ENCODE data around the gene TMPRSS4. TPM values are rescaled to one million over a fixed set of nuclear protein-coding genes. Genes with fewer than 3 reads are reported as not detected.

The TMPRSS4 gene
- total and polyA plus RNA-seq, 9 of the 15 experiments (the other 6 are each of a cell fraction or from before 2014, with no cell fraction given) = 4.0 to 10.0 (median 5.6) TPM

- FAIRE-seq = no peak
- ChIA-PET CTCF (ENCODE audit: low intra/inter-chr PET ratio) (no interaction called here), POLR2A (interaction anchor here (0.7 to 1.3 kb wide), 3 partner anchors 10 to 111 kb away, joined by 3 to 6 read pairs (median 4); no protein-coding TSS in a partner anchor)
- H3K79me2 ChIP-seq (ENCODE audit: control insufficient read depth, insufficient read depth, low read length) = no peaks in the 10 kb centered on the region
- H4K20me1 ChIP-seq (replicated peaks; ENCODE audit: control insufficient read depth, insufficient read depth, low read length) = no peaks in the 10 kb centered on the region
- H3K4me1 ChIP-seq (replicated peaks in 1 of 2; ENCODE audit: control insufficient read depth in 2 of 2, insufficient read depth in 2 of 2, low read length in 2 of 2) = peaks cover 0 to 9% of the 10 kb centered on the region in 2 experiments; a peak in 3 of 5 replicates
- intact Hi-C loops (cut with micrococcal nuclease) = no loop called here
- 17% methylated on average over 5 of the region's 5 CpGs for WGBS (ENCODE audit: insufficient coverage, low coverage, missing lambda C conversion rate)
- H3K9ac ChIP-seq (ENCODE audit: insufficient read depth in 1 of 2, low read depth in 2 of 2, low read length in 2 of 2) = no peak overlapping the region; a peak in 1 of 4 replicates
- H3K9me1 ChIP-seq (ENCODE audit: control insufficient read depth, insufficient read depth, low read length) = no peaks in the 10 kb centered on the region
- in situ Hi-C loops (cut with MboI) = loop anchor here (5.0 kb wide), 1 partner anchor 224 kb away; the partner anchor contains the start of gene FXYD2
- H3K36me3 ChIP-seq (ENCODE audit: control insufficient read depth, insufficient read depth, low read length) = no peaks in the 10 kb centered on the region
- H2AFZ ChIP-seq (ENCODE audit: low read depth, low read length) = peak overlapping the region; percentile 3; the same call in 1 of the 2 replicates
- no TSS peak for BruUV-seq (replicated peaks)
- no peak overlapping the region for H3K27ac ChIP-seq (ENCODE audit: extremely low read depth, low read depth, low read length)
- H3K4me2 ChIP-seq (ENCODE audit: insufficient read depth, low read length) = no peak overlapping the region
- H3K4me3 ChIP-seq = no peak overlapping the region
- H3K27me3 ChIP-seq (ENCODE audit: control insufficient read depth in 2 of 2, insufficient read depth in 2 of 2, low read length in 2 of 2) = no peaks in the 10 kb centered on the region
- TF ChIP-seq USF2 (CRISPR knock-in tag; IDR thresholded peaks at IDR 0.05) (no peak), ETV5 (CRISPR knock-in tag; IDR thresholded peaks at IDR 0.05; ENCODE audit: low read depth) (no peak), ZNF561 (CRISPR knock-in tag; conservative IDR thresholded peaks at IDR 0.05) (no peak), ARNT (IDR thresholded peaks at IDR 0.05) (no peak), CXXC5 (CRISPR knock-in tag; IDR thresholded peaks at IDR 0.05) (no peak), KAT8 (IDR thresholded peaks at IDR 0.05; ENCODE audit: low read depth) (no peak), HNRNPK (IDR thresholded peaks at IDR 0.05; ENCODE audit: low read depth, low read length, poor library complexity, severe bottlenecking) (no peak), NFE2 (IDR thresholded peaks at IDR 0.05; ENCODE audit: low read depth) (no peak), SMARCB1 (IDR thresholded peaks at IDR 0.05; ENCODE audit: insufficient read length, low read depth) (no peak)
- TF ChIP-seq, protein P1, sequence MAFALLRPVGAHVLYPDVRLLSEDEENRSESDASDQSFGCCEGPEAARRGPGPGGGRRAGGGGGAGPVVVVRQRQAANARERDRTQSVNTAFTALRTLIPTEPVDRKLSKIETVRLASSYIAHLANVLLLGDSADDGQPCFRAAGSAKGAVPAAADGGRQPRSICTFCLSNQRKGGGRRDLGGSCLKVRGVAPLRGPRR (CRISPR knock-in tag; IDR thresholded peaks at IDR 0.05) = no peak
- H3K9me3 ChIP-seq (replicated peaks; ENCODE audit: control insufficient read depth, insufficient read depth, low read depth, low read length) = no peaks in the 10 kb centered on the region
- peak; percentile 65 for ATAC-seq
- no peak for DNase-seq (ENCODE audit: extremely low read depth in 1 of 4, low spot score in 3 of 4)
Observed at GRCh38 chr11:118046051-118046963, 30.6 kb upstream of the TMPRSS4 start.
